ENCODE measurements around the gene USP20. TPM values are rescaled to one million over a fixed set of nuclear protein-coding genes. Genes with fewer than 3 reads are reported as not detected.

The USP20 gene
- total and polyA plus RNA-seq, 5 experiments from 2014 or later = 37.1 to 124 (median 76.4) TPM

DNA sequence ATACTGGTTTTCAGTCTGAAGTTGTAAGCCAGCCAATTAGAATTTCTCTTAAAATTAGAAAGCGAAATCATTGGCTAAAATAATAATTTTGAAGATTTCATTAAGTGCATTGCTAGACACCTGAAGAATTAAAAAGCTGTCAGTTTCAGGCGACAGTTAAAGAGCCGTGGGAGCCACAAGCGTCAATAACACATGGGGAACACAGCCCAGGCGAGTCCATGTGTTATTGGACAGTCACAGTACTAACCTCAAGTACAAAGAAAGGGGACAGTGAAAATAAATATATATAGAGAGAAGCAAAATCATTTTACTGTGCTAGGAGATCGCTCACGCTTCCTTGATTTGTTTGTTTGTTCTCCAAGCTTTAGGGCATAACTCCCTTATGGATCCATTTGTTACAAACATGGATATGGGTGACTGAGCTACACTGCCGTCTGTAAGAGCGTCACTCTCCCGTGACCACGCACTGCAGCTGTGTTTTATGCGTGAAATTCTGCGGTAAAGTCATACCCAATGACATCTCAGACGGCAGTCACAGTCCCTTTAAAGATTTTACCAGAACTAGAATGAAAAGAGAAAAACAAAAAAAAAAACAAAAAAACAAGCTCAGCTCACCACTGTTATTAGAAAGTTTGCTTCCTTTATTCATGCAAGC is 83.2 kb downstream of the USP20 start:
- H3K27ac Mint-ChIP-seq = peak overlapping the region in 8 of 10 donors; percentile 10 to 83 (median 58)

DNA sequence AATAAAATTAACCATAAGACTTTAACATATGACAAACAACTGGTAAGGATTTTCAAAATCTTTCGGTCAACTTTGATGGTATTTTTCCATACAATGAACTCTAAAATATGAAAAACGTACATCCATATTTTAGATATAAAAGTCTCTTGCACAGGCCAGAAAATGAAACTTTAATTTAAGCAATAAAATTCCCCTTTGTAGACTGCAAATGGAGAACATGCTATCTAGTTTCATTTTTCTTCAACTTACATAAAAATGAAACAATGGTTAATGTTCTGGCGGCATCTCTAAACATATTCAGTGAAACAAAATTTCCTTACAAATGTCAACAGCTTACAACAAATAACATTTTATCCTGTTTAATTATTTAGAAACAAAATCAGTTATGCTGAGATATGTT is 84.0 kb downstream of the USP20 start:
- Mint-ChIP-seq H3K27me3 (no peaks in the 10 kb centered on the region), H3K36me3 (peaks cover 5 to 73% (median 26%) of the 10 kb centered on the region in 3 donors), H3K4me1 (peaks cover 3 to 35% (median 27%) of the 10 kb centered on the region in 4 donors), H3K4me3 (no peak overlapping the region), H3K27ac (peak overlapping the region in 7 of 10 donors; percentile 52 to 83 (median 59)), H3K9me3 (no peaks in the 10 kb centered on the region)
- POLR2A ChIA-PET = interaction anchor here (0.6 to 1.6 kb wide), 3 partner anchors 28 to 82 kb away, joined by 3 to 7 read pairs (median 4); no protein-coding TSS in a partner anchor
- no peak for ATAC-seq
- DNase-seq = no peak

More for the DNA sequence above, 83.2 kb downstream of the USP20 start:
- Mint-ChIP-seq H3K36me3 (peaks cover 5 to 72% (median 20%) of the 10 kb centered on the region in 3 donors), H3K4me3 (no peak overlapping the region), H3K4me1 (peaks cover 0 to 32% (median 27%) of the 10 kb centered on the region in 4 donors), H3K27me3 (no peaks in the 10 kb centered on the region), H3K9me3 (no peaks in the 10 kb centered on the region)
- POLR2A ChIA-PET = interaction anchor here (0.5 to 1.6 kb wide), 5 partner anchors 30 to 866 kb away, joined by 3 to 7 read pairs (median 3); no protein-coding TSS in a partner anchor
- DNase-seq = no peak
- ATAC-seq = no peak

DNA sequence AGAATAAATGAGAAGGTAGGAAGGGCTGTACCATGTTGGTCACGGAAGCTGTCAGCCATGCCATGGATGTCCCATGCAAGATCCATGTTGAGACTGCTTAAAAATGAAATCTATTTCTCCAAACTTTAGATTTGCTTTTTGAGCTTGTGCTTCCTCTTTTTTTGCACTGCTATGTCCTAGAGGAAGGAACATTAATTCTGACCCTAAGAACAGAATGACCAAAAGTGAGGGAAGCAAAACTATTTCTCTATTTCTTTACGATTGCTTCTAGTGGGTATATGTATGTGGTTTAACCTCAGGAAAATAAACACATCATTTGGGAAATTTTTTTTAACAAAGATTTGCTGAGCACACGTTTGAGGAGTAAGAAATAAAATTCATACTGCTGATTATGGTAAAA is 84.6 kb downstream of the USP20 start:
- Mint-ChIP-seq H3K9me3 (no peaks in the 10 kb centered on the region), H3K4me3 (no peak overlapping the region), H3K36me3 (peaks cover 5 to 77% (median 26%) of the 10 kb centered on the region in 3 donors), H3K27ac (peak overlapping the region in 7 of 10 donors; percentile 1 to 83 (median 54)), H3K4me1 (peaks cover 5 to 39% (median 26%) of the 10 kb centered on the region in 4 donors), H3K27me3 (no peaks in the 10 kb centered on the region)
- no peak for ATAC-seq
- POLR2A ChIA-PET = interaction anchor here (0.6 to 1.6 kb wide), 3 partner anchors 32 to 82 kb away, joined by 3 to 7 read pairs (median 3); no protein-coding TSS in a partner anchor
- DNase-seq = no peak

DNA sequence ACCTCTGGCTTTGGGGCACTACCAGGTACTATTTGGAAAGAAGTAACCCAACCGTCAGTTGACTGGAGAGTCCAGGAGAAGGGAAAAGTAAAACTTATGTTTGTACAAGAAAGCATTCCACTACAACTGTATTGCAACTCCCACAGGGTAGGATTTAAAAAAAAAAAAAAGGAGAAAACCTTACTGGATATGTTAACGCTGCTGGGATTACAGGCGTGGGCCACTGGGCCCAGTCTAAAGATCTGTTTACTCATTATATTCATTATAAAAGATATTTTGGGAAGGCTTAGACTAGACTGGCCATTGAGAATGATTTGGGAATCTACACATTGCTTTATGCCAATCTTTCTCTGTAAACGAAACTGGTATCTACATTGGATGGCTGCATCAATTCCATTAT is 86.6 kb downstream of the USP20 start:
- DNase-seq (no peak), ATAC-seq (no peak)
- Mint-ChIP-seq H3K27ac (peak overlapping the region in 4 of 10 donors; percentile 13 to 44 (median 35)), H3K4me3 (no peak overlapping the region), H3K4me1 (peaks cover 5 to 36% (median 22%) of the 10 kb centered on the region in 4 donors), H3K9me3 (no peaks in the 10 kb centered on the region), H3K27me3 (no peaks in the 10 kb centered on the region), H3K36me3 (peaks cover 5 to 85% (median 24%) of the 10 kb centered on the region in 3 donors)
- POLR2A ChIA-PET = interaction anchor here (1.6 kb wide), 1 partner anchor 34 kb away, joined by 6 read pairs; no protein-coding TSS in a partner anchor

DNA sequence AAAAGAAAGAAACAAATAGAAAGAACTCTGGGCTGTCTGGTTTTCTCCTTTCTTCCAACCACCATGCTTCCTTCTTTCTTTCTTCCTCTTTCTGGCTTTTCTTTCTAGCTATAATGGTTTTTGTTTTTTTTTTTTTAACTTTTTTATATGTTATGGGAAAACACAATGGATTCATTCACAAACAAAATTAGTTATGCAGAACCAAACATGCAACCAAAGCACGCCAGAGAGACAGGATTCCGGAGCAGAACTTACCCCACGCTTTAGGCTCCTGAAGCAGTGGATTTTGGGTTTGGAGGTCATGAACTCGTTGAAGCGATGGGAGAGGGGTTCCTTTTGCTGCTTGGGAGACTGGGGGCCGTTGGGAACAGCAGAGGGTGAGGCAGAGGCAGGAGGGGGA is 88.3 kb downstream of the USP20 start:
- no peaks in the 10 kb centered on the region for H3K27me3 Mint-ChIP-seq
- peak overlapping the region in 3 of 10 donors; percentile 27 to 75 (median 36) for H3K27ac Mint-ChIP-seq
- H3K4me3 Mint-ChIP-seq = no peak overlapping the region
- no peaks in the 10 kb centered on the region for H3K9me3 Mint-ChIP-seq
- H3K4me1 Mint-ChIP-seq = peaks cover 6 to 34% (median 14%) of the 10 kb centered on the region in 4 donors
- ATAC-seq (no peak), DNase-seq (no peak)
- peaks cover 5 to 90% (median 28%) of the 10 kb centered on the region in 3 donors for H3K36me3 Mint-ChIP-seq
- POLR2A ChIA-PET = no interaction called here

DNA sequence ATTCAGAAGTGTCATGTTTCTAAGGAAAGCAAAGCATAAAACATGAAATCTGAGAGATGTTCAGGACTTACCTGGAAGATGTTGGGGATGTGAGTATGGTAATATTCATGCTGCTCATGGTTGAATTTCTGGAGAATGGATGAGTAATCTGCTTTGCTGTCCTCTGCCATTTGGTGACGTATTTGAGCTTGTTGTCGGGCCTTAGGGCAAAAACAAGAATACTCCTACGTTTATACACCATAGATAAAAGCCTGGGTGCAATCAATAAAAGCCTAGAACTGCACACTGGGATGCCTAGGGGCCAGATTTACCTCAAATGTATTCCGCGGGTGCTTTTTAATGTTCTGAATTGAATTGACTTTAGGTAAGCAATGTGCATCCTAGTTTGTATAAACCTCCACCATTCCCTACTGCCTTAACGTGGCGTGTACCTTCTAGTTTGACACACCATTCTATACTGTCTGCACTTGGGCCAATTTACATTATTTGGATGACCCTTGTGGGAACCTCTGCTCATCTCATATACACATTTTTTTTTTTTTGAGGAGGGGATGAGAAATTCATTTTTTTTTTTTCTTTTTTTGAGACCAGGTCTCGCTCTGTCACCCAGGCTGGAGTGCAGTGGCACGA is 94.4 kb downstream of the USP20 start:
- Mint-ChIP-seq H3K27me3 (no peaks in the 10 kb centered on the region), H3K4me3 (no peak overlapping the region), H3K36me3 (peaks cover 0 to 71% (median 15%) of the 10 kb centered on the region in 3 donors), H3K27ac (peak overlapping the region in 6 of 10 donors; percentile 9 to 61 (median 24)), H3K4me1 (peaks cover 17 to 54% (median 40%) of the 10 kb centered on the region in 4 donors), H3K9me3 (no peaks in the 10 kb centered on the region)
- ATAC-seq (no peak), DNase-seq (no peak)
- POLR2A ChIA-PET = interaction anchor here (0.7 kb wide), 2 partner anchors 15 to 113 kb away, joined by 3 to 7 read pairs; no protein-coding TSS in a partner anchor

DNA sequence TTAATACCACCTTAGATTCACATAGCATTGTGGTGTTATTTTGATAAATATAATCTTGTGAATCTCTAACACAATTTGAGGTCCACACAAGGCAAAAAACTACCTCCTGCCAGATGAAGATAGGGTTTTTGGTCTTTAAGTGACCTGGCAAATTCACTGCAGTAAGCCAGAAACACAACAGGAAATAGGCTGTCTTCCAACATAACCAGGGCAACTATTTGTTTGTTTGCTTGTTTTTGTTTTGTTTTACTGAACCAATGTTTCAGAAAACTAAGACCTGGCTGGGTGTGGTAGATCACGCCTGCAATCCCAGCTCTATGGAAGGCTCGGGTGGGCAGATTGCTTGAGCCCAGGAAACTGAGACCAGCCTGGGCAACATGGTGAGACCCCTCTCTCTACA is 95.5 kb downstream of the USP20 start:
- Mint-ChIP-seq H3K36me3 (peaks cover 0 to 64% (median 15%) of the 10 kb centered on the region in 3 donors), H3K4me1 (peaks cover 17 to 57% (median 46%) of the 10 kb centered on the region in 4 donors), H3K27me3 (no peaks in the 10 kb centered on the region), H3K27ac (peak overlapping the region in 7 of 10 donors; percentile 24 to 86 (median 65)), H3K9me3 (no peaks in the 10 kb centered on the region), H3K4me3 (peak overlapping the region in 2 of 10 donors; percentile 18 to 33)
- POLR2A ChIA-PET = interaction anchor here (0.6 kb wide), 1 partner anchor 120 kb away, joined by 4 read pairs; no protein-coding TSS in a partner anchor
- DNase-seq (no peak), ATAC-seq (no peak)

Small RNAs within 50 kb of the gene (microRNA-seq; reads per million reads assigned to microRNA genes)
- gene MIR6855 (ENCODE audit: borderline microRNAs expressed) = not detected

Other genes with a start within 250 kb of the USP20 start
- gene C9orf50, start 214.4 kb upstream of the USP20 start, total RNA-seq = not detected
- gene C9orf50, start 214.4 kb upstream of the USP20 start, polyA plus RNA-seq = not detected
- 10 to 100 TPM; 34.5 to 35.1 TPM for gene NTMT1, start 209.3 kb upstream of the USP20 start, total RNA-seq
- gene NTMT1, start 209.3 kb upstream of the USP20 start, polyA plus RNA-seq = 10 to 100 TPM; 40.8 to 57.8 (median 45.2) TPM
- 10 to 100 TPM; 33.7 to 35.7 TPM for gene ASB6, start 193.3 kb upstream of the USP20 start, total RNA-seq
- gene ASB6, start 193.3 kb upstream of the USP20 start, polyA plus RNA-seq = 10 to 100 TPM; 14.8 to 29.1 (median 19.8) TPM
- not detected for gene PRRX2, start 169.8 kb upstream of the USP20 start, total RNA-seq
- not detected for gene PRRX2, start 169.8 kb upstream of the USP20 start, polyA plus RNA-seq
- gene PTGES, start 82.4 kb upstream of the USP20 start, total RNA-seq = not detected
- gene PTGES, start 82.4 kb upstream of the USP20 start, polyA plus RNA-seq = under 1 TPM in 1 of 3 donors, not detected in 2; 0.16 TPM
- 10 to 100 TPM; 27.1 to 27.8 TPM for gene TOR1B, start 32.3 kb upstream of the USP20 start, total RNA-seq
- 10 to 100 TPM; 12.3 to 20.2 (median 13.3) TPM for gene TOR1B, start 32.3 kb upstream of the USP20 start, polyA plus RNA-seq
- 10 to 100 TPM; 33.4 to 34.3 TPM for gene TOR1A, start 11.3 kb upstream of the USP20 start, total RNA-seq
- 10 to 100 TPM; 42.6 to 55.0 (median 47.1) TPM for gene TOR1A, start 11.3 kb upstream of the USP20 start, polyA plus RNA-seq
- gene C9orf78, start 183 bp upstream of the USP20 start, total RNA-seq = 100 to 1,000 TPM in 1 of 2 experiments, 10 to 100 TPM in 1; 98.7 to 104 TPM
- 100 to 1,000 TPM; 191 to 242 (median 222) TPM for gene C9orf78, start 183 bp upstream of the USP20 start, polyA plus RNA-seq
- 100 to 1,000 TPM; 156 to 164 TPM for gene FNBP1, start 207.7 kb downstream of the USP20 start, total RNA-seq
- gene FNBP1, start 207.7 kb downstream of the USP20 start, polyA plus RNA-seq = 100 to 1,000 TPM; 130 to 143 (median 136) TPM
- gene GPR107, start 218.4 kb downstream of the USP20 start, total RNA-seq = 10 to 100 TPM; 21.9 to 25.3 TPM
- gene GPR107, start 218.4 kb downstream of the USP20 start, polyA plus RNA-seq = 1 to 10 TPM; 1.4 to 3.2 (median 2.2) TPM